Raji (cell line): ENCODE measurements around the gene EPX.

Experiments
- POLR2A ChIP-seq: IDR thresholded peaks from 2 replicates; pipeline ENCODE4 v1.6.1; 2011; ENCODE audit warnings: low read depth, low read length, control low read depth; ENCODE audit not compliant: insufficient read depth

Gene EPX

GRCh38 chr17:58200024-58200633, 7.6 kb downstream of the EPX start:
- no peak for TF ChIP-seq POLR2A

- TF ChIP-seq POLR2A = no peak
Observed at GRCh38 chr17:58202859-58203258, 10.3 kb downstream of the EPX start.

- no peak for TF ChIP-seq POLR2A
Observed at GRCh38 chr17:58204796-58205195, 12.3 kb downstream of the EPX start.

- TF ChIP-seq POLR2A = no peak
Observed at GRCh38 chr17:58205936-58206335, 13.4 kb downstream of the EPX start.

- TF ChIP-seq POLR2A = no peak
Observed at GRCh38 chr17:58207451-58207850, 14.9 kb downstream of the EPX start.

GRCh38 chr17:58208344-58208743, 15.8 kb downstream of the EPX start:
- no peak for TF ChIP-seq POLR2A

GRCh38 chr17:58210922-58211321, 18.4 kb downstream of the EPX start:
- TF ChIP-seq POLR2A = no peak

- no peak for TF ChIP-seq POLR2A
Observed at GRCh38 chr17:58215685-58216084, 23.2 kb downstream of the EPX start.

- no peak for TF ChIP-seq POLR2A
Observed at GRCh38 chr17:58217766-58218165, 25.2 kb downstream of the EPX start.

- TF ChIP-seq POLR2A = no peak
Observed at GRCh38 chr17:58219007-58219788, 26.7 kb downstream of the EPX start, which contains the start of gene MKS1. MKS1 (minus strand) TSS chr17:58219255; CDS start chr17:58219230, 25 bp downstream.

- TF ChIP-seq POLR2A = no peak
Observed at GRCh38 chr17:58219789-58220183, 27.3 kb downstream of the EPX start.

- TF ChIP-seq POLR2A = no peak
Observed at GRCh38 chr17:58224315-58224714, 31.8 kb downstream of the EPX start.

GRCh38 chr17:58227733-58228132, 35.2 kb downstream of the EPX start:
- no peak for TF ChIP-seq POLR2A

GRCh38 chr17:58228679-58229078, 36.2 kb downstream of the EPX start:
- TF ChIP-seq POLR2A = no peak

GRCh38 chr17:58229384-58229783, 36.9 kb downstream of the EPX start:
- no peak for TF ChIP-seq POLR2A

GRCh38 chr17:58229881-58230280, 37.4 kb downstream of the EPX start:
- no peak for TF ChIP-seq POLR2A
